Fibroblast of peridontal ligament (primary cell): ENCODE measurements around the gene CFAP100.

Source experiments
- DNase-seq: peaks from one replicate; pipeline ENCODE4 v3.0.0-alpha.2; 2010; ENCODE audit errors: extremely low read depth

CFAP100 gene

DNA sequence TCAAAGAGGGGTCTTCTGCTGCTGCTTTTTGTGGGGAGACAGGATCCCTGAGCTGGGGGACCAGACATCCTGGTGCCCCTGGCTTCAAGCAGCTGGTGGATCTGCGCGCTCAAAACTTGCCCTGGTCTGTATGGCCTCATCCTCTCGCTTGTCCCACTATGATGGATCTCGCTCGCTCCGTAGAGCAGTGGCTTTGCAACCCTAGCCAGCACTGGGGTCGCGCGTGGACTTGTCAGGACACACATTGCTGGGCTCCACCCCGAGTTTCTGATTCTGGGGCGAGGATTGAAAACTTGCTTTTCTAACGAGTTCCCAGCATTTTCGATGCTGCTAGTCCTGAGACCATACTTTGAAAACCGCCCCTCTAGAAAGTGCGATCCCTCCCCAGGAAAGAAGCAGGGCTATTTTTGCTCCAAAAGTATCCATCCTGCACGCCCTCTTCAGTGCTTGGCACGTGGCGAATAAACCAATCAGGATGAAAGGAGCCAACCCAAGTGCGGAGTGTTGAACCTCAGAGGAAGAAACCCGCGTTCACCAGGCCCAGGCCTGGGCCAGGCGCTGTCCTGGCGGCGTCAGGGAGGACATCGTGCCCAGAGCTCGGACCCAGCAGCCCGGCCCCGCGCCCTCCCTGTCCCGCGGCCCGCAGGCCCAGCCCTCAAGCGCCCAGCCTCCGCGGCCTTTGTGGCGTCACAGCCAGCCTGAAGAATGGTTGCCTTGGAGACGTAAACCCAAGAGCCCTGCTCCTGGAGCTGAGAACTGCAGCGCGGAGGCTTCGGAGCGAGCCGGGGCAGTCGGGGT is at the start of gene CFAP100:
TSS of gene CFAP100 (plus strand) at position 731 of the 798 bp plus-strand sequence. CDS start 1,092 bp downstream, outside the sequence.
- peak; percentile 21 for DNase-seq

DNA sequence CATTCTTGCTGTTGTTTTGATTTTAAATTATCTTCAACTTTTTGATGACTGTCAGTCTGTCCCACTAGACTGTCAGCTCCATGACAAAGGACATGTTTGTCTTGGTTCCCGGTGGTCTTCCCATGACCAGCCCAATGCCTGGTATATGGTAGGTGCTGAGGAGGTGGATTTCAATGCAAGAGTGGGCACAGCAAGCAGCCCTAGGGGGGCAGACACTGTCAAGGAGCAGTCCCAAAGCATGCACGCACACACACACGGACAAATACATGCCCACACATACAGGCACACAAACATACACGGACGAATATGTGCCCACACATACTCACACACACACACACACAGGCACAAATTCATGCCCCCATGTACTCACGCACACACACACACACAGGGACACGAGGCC is 49.5 kb upstream of the CFAP100 start:
- no peak for DNase-seq

DNA sequence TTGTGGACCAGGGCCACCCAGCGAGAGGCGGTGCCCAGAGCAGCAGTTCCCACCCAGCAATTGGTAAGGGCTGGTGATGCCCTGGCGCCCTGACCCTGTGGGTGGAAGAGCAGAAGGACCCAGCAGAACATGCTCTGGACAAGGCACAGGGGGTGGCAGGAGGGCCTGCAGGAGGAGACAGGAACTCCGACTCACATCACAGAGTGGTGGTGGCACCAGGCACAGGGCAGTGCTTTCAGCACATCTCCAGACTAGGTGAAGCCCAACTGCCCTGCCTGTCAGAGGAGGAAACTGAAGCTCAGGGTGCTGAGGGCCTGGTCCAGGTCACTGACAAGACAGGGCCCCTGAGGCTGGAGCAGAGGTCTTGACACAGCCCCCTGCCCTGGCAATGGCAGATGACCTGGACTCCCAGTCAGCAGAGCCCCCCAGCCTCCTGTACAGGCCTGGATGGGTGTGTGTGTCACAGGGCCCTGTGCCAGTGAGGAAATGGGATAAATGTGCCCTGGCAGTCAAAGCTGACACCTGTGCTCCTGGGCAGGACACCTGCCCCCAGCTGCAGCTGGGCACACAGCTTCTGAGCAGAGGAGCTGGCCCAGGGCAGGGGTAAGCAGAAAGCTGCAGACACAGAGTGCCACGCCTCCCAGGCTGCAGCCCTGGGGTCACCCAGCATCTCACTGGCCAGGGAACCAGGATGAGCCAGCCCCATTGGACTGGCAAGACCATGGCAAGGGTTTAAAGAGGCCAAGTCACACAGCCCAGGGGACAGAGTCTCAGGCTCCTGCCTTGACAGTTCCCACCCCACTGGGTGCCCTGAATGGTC is 48.9 kb upstream of the CFAP100 start:
- no peak for DNase-seq

DNA sequence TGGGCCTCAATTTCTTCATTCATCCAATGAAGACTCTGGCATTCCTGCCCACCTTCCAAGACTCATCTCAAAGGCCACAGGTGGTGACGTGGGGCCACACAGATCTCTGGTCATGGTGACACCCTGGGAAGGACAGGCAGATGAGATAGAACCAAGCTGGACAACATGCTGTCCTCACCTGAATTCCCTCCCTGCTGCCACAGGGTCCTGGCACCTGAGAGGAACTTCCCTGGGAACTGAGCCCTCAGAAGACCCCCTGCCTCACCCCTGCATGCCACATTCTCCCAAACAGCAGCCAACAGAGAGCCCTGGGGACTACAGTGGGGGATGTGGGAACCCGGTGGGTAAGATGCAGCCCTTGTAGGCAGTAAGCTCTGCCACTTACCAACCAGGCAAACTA is 48.2 kb upstream of the CFAP100 start:
- no peak for DNase-seq

DNA sequence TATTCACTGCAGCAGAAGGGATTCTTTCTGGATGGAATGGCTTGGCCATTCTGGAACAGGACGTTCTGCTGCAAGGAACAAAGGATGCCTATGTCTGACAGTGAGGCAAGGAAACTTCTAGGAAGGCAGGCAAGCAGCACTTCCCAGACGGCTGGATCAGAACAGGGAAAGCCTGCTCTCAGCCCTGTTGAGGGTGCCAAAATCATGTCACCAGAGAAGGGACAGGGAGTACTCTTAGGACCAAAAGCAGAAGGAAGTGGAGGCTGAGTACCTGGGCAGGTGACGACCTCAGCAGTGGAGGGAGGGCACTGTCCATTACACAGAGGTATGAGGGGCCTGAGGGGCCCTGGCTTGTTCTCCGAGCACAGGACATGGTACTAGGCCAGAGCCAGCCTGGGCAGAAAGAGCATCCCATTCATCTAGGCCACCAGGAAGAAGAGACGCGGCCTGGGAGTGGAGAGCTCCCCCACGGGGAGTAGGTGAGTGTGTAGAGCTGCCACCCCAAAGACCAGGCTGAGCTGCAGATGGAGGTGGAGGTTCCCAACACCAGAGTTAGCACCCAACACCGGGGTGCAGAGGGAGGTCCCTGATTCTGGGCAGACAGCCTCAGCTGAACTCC is 47.1 kb upstream of the CFAP100 start:
- no peak for DNase-seq

DNA sequence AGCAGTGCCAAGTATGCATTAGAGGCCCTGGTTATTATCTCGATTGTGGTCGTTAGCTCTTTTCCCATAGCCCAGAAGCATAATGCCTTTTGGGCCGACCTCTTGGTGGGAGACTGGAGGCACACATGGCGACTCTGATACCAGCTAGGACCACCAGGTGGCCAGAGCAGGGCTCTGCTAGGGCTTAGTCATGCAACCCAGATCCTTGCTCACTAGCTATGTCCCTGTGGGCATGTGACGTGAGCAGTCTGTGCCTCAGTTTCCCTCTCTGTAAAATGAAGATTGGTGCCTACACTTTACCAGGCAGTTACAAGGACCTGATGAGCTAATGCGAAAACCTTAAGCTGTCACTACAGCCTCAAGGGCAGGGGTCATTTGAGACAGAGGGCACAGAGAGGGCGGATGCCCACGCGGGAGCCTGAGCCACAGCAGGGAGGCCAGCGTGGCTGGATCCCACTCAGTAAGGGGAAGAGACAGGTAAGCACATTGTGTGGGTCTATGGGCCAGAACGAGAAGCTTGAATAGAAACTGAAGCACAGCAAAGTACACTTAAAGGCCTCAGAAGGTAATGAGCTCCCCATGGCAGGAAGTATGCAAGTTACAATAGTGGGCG is 46.3 kb upstream of the CFAP100 start:
- DNase-seq, result no peak

DNA sequence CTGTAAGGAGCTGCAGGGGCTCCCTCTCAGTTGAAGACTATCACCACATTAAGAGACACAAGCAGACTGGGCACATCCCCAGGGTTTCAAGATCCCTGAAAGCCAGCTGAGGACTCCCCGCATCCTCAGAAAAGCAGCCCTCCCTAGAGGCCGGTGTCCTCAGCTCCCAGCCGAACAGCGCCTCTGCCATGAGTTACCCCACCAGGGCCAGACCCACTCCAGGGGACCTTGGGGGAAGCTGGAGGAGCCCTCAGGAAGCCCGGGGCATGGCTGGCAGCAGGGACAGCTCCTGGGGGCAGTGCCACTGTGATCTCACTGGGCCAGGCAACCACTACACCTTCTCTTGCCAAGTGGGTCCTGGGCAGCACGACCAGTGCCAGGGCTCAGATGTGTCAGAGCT is 45.6 kb upstream of the CFAP100 start:
- no peak for DNase-seq

DNA sequence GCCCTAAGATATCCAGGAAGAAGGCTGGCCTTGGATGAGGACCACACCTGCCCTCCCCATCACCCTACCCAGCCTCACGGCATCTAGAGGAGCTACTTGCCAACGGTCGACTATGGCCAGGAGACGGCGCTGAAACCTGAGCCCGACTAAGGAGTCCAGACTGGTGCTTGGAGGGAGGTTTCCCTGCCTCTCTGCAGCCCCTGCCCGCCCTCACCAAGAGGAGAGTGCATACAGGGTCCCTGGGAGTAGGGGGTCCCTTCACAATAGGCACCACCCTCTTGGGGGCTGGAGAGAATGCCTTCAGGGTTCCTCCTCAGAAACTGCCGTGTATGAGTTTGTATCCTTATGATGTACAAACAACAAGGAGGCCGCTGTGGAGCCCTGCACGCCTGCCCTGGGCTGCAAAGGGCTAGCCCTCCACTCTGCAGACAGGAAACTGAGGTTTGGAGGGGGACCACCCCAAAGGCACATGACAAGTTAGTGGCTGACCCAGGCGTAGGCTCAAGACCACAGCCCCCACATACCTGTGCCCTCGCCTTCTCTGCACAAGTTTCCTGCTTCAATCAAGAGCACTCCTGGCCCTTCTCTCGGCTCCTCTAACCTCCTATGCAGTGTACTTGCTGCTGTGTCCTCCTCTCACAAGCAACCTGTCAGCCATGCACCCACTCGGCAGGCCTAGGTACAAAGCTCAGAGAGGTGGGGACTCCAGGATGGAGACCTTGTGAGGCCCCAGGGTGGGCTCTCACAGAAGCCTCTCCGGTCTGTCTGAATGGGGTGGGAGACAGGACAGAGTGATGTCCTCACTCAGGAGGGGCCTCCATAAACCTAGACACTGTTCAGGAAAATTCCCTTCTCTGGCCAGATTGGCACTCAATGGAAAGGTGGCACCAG is 44.9 kb upstream of the CFAP100 start:
- no peak for DNase-seq

DNA sequence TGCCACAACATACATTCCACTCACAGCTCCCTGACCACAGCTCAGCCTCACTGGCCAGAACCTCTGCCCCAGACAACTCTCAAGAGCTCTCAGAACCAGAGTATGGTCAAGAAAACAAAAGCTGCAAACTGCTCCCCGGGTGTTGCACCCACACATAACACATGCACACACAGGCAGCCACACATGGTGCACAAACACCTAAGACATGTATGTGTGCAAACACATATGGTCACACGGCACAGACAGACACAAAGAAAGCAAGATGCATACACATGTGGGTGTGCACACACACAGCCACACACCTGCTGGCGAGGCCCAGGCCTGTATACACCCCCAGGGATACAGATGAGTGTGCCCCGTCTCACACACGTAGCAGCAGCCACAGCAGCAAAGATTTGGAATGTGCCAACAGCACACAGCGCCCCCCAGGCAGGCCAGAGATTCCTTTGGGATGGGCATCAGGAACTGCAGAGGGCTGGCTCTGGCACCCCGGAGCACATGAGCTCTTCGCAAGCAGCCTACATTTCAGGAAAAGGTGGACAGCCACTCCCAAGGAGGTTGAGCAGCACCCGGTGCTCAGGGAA is 44.1 kb upstream of the CFAP100 start:
- no peak for DNase-seq

DNA sequence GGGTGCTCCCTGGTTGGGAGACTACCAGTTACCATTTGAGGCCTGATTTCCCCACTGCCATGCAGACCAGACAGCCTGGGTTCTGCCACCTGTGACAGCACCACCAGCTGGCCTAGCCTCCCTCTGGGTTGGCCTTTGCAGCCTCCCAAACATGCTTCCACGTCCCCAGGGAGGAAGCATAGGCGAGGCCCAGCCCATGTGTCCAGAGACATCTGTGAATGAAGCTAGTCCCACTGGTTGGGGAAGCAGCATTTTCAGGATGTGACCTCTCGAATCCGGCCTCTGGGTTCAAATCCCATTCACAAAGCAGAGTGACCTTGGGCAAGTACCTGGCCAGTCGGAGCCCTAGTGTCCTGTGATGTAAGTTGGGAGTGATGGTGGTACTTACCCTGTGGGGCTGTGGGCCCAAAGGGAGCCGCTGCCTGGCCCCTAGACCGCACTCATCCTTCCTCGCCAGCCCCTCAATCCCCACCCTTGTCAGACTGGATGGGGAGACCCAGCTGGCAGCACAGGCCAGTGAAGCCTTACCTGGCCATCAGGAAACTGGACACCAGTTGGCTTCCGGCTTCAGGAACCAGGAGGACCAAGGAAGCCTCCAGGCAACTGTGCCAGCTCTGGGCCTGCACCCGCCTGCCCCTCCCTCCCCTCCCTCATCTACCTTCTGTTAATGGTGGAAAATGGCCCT is 43.5 kb upstream of the CFAP100 start:
- DNase-seq, result no peak

DNA sequence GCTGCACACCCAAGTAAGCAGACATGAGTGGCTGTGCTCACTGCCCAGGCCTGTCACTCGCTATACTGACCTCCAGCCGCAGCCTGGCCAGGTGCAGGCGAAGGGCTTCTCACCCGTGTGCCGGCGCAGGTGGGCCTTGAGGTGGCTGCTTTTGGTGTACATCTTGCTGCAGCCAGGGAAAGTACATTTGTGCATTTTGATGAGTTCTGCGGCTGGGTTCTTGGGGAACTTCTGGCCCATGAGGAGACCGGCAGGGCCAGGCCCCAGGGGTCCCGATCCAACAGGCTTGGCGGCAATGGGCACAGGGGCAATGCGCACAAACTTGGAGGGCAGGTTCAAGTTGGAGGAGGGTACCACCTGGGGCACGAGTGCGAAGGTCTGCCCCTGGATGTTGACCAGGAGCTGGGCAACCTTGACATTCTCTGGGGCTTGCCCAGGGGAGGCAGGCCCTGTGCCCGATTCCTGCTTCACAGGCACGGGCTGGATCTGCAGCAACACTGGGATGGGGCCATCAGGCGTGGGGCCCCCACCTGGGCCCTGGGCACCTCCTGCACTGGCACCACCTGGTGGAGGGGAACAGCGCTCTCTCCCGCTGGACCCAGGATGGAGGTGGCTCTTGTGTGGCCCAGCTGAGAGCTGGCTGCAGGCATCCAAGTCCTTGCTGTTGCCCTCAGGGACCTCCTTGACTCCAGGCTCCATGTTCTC is 42.8 kb upstream of the CFAP100 start:
- no peak for DNase-seq

DNA sequence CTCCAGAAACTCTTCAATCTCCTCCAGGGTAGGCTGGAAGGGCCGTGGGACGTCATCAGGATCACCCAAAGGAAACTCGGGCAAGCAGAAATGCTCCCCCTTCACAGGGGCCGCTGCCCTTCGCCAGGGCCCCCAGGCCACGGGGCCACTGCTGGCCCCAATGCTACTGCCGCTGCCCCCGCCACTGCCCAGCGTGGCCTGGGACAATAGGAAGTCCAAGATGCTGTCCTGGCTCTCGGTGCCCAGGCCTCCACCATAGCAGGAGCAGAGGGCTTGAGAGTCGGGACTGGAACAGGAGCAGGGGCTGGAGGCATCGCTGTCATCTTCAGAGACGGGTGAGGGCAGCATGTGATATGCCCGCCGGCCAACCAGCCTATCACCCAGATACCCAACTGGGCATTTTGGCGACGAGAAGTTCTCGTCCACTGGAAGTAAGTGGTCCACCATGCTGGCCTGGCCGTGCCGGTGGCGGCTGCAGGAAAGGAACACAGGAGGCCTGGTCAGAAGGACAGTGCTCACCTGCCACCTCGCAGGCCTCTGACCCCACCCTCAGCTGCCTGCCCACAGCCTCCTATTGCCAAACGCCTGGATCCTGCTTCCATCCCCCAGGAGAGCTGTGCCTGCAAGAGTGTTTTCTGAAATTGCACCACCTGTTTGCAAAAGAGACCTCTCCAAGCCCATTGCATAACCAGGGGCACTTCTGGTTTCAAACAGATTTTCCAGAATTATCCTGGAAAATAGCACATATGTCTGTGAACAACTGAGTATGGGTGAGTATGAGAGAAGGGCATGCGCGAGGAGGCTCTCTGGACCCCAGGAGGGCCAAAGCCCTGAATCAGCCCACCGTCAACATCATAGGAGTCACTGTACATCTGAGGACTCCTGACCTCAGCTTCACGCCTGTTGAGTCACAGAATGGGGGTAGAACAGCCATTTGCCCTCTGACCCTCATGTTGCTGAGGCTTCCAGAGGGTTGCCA is 41.9 kb upstream of the CFAP100 start:
- no peak for DNase-seq

DNA sequence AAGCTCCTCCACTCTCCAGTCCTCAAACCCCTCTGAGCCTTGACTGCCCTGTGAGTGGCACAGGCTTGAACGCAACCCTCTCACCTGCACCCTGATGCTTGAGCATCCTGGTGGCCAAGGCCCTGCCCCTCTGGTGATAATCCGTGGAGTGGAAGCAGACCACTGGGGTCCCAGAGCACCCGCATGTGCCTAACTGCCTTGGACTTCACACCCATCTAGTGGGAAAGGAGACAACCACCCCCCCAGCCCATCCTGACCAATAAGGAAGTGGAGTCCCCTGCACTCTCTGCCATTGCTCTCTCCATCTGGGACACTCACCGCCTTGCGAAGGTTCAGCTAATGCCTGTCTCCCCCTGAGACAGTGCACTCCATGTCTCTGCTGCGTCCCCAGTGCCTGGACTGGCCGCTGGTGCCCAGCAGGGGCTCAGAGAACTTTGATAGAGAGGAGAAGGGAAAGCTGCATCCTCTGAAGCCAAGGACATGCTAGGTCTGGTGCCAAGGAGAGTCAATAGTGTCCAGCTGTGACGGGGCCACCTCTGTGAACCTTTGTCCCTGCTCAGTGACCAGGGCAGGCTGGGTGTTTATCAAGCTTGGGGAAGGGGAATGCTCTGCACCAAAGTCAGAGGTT is 40.9 kb upstream of the CFAP100 start:
- no peak for DNase-seq

DNA sequence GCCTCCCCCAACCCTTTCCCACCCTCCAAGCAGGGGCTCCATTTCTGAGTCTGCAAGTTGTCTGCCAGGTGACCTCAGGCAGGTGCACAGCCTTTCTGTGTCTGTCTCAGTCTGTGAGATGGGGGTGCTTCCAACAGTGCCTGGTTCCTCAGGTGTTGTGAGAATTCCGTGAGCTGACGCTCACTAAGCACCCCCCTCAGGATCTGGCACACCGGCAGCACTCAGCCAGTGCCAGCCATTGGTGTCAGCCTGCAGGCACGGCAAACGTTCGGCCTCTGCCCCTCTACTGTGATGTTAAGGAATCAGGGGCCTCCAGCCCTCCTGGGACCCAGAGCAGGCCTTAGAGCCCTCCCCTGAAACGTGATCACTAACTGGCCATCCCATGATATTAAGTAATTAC is 39.9 kb upstream of the CFAP100 start:
- DNase-seq, result no peak

DNA sequence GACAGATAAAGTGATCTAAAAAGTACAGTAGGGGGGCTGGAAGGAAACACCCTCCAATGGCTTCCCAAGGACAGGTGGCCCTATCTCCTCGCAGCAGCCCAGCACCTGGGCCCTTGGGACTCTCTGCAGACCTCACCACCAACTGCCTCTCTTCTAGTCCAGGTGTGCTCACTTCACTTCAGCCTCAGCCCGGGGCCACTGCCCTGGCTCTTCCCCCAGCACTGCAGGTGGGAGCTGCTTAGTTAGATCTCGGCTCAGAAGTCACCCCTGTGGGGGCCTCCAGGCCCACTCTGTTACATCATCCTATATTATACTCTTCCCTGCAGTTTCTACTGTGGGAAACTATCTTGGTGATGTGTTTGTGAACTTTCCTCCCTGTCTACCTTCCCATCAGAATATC is 39.5 kb upstream of the CFAP100 start:
- DNase-seq, result no peak

DNA sequence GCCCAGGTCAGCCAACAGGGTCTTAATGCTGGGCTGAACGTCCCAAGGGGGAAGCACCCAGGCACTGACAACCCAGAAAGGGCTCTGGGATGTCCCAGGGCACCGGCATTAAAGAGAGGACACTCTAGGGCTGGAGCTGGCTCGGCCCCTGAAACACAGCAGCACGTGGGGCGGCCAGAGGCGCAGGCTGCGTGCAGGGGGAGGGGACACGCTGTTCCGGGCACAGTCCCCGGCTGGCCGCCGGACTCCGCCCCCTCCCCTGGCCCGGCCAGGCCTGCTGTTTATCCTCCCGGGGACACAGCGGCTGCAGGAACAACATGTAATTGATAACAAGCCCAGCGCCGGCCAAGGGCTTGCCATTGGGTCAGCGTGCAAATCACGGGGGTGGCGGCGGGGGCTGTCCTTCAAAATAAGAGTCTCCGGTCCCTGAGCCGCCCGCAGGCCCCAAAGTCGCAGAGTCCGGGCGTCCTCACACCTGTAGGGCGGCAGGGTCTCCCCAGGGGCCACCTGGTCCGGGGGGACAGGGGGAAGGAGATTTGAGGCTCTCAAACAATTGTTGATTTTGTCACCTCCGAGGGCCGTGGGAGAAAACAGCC is 38.8 kb upstream of the CFAP100 start:
- DNase-seq, result peak; percentile 62
